Lung (tissue), 12 donors: ENCODE measurements around the gene RBFOX2. TPM values are rescaled to one million over a fixed set of nuclear protein-coding genes. Genes with fewer than 3 reads are reported as not detected.
"Not testable (repeated sequence)": the region's sequence is repeated elsewhere in the genome, so short reads cannot be mapped to it uniquely, and the experiment has no call there.

ENCODE experiments used
- ATAC-seq: fragments of 200-7000 bp; cut with Tn5 transposase; one replicate; pipeline ENCODE4 v1.9.1; 2020; ENCODE audit warnings: moderate number of reproducible peaks; ENCODE audit not compliant: insufficient read depth, low FRiP score
- DNase-seq, 3 donors: peaks; one replicate each; pipeline ENCODE4 v3.0.0-alpha.2; 2013 to 2017
- H3K27ac ChIP-seq, 2 donors: one replicate each; pipeline ENCODE4 v1.5.1; 2013; ENCODE audit warnings: mild to moderate bottlenecking in 2 of 2, moderate library complexity in 2 of 2, control low read depth in 1 of 2, inconsistent platforms in 1 of 2, low read depth in 1 of 2, low read length in 1 of 2
- H3K27me3 ChIP-seq, 3 donors: one replicate each; pipeline ENCODE4 v1.5.1; 2013; ENCODE audit warnings: low read length in 2 of 3; ENCODE audit not compliant: control insufficient read depth in 3 of 3, insufficient read depth in 3 of 3
- H3K36me3 ChIP-seq, 4 donors: one replicate each; pipeline ENCODE4 v1.5.1; 2013; ENCODE audit warnings: low read length in 4 of 4, mild to moderate bottlenecking in 1 of 4, moderate library complexity in 1 of 4; ENCODE audit not compliant: control insufficient read depth in 4 of 4, insufficient read depth in 4 of 4
- H3K4me1 ChIP-seq, 5 donors: one replicate each; pipeline ENCODE4 v1.5.1; 2013; ENCODE audit warnings: low read length in 5 of 5, mild to moderate bottlenecking in 2 of 5, moderate library complexity in 1 of 5; ENCODE audit not compliant: control insufficient read depth in 5 of 5, insufficient read depth in 5 of 5
- H3K4me3 ChIP-seq: one replicate; pipeline ENCODE4 v1.5.1; 2013; ENCODE audit warnings: mild to moderate bottlenecking, control low read depth, moderate library complexity
- H3K9ac ChIP-seq, 2 donors: one replicate each; pipeline ENCODE4 v1.5.1; 2013; ENCODE audit warnings: low read length in 2 of 2, control low read depth in 1 of 2; ENCODE audit not compliant: insufficient read depth in 1 of 2
- H3K9me3 ChIP-seq, 4 donors: one replicate each; pipeline ENCODE4 v1.5.1; 2013; ENCODE audit warnings: low read length in 3 of 4, mild to moderate bottlenecking in 1 of 4, moderate library complexity in 1 of 4; ENCODE audit not compliant: control insufficient read depth in 4 of 4, insufficient read depth in 3 of 4
- CTCF ChIP-seq: IDR thresholded peaks from 2 replicates; pipeline ENCODE4 v1.5.1; 2012; ENCODE audit warnings: mild to moderate bottlenecking; ENCODE audit errors: control extremely low read depth, extremely low read depth
- WGBS, 2 donors: extraction: QIAGEN DNeasy Blood & Tissue Kit; methylation state at CpG; one replicate each; pipeline ENCODE4 v1.1.7; 2013; 5-methylcytosine and 5-hydroxymethylcytosine counted together
- polyA plus RNA-seq, 2 donors: library from polyadenylated mRNA; stranded (reverse); fragments of 200-250 nt; gene quantifications; one replicate each; pipeline ENCODE4 v1.2.1, GENCODE V29; 2013
- total RNA-seq, 2 donors: library from RNA; depleted of rRNA in 1 of 2; stranded (reverse); fragments of >200 nt in 1 of 2; gene quantifications; one replicate each; pipeline ENCODE4 v1.2.1, GENCODE V29; 2014 to 2021
- donor health status: control.
- donor health status: control.
- donor health status: Bipolar disorder and iron deficiency.
- donor health status: healthy.
- donor health status: DM: yes; HTN: yes; CAD: no.

The RBFOX2 gene
- total and polyA plus RNA-seq, 4 donors = 16.5 to 195 (median 43.3) TPM

DNA sequence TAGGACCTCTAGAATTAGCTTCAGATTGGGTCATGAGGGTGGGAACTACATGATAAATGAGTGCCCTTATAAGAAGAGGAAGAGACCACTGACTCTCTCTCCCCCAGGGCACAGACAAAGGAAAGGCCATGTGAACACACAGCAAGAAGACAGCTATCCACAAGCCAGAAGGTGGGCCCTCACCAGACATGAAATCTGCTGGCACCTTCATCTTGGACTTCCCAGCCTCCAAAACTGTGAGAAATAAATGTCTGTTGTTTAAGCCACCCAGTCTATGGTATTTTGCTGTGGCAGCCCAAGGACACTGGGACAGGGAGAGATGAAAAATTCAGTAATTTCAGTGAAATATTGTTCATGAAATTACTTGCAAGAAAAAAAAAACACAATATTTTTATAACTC is 5.9 kb downstream of the RBFOX2 start:
- peak overlapping the region in 1 of 2 donors; percentile 64 for H3K27ac ChIP-seq
- no peak for DNase-seq

DNA sequence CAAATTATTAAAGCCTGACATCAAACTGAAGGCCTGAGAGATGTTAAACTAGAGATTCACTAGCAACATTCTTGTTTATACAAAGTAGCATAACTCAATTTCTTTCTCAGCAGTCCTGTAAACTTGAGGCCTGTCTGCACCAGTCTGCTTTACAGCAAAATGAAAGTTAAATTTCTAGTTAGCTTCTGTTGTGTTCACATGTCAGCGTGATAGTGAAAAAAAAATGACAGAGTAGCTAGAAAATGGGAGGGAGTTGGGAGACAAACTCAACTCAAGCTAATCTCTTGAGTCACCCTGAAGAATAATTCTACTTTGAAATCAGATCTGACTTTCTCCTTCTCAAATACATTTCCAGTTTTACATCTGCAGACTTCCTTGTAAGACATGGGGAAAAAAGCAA is 6.5 kb downstream of the RBFOX2 start:
- peak overlapping the region in 1 of 2 donors; percentile 62 for H3K9ac ChIP-seq
- DNase-seq (peak in 2 of 3 donors; percentile 58 to 70), ATAC-seq (no peak)
- no peak for TF ChIP-seq CTCF
- H3K27ac ChIP-seq = no peak overlapping the region
- 18 to 24% methylated on average over 1 of the region's 1 CpG for WGBS, 2 donors
- H3K4me3 ChIP-seq = no peak overlapping the region
- peaks cover 2 to 55% (median 25%) of the 10 kb centered on the region in 5 donors for H3K4me1 ChIP-seq
- no peaks in the 10 kb centered on the region for H3K9me3 ChIP-seq
- H3K36me3 ChIP-seq = peaks cover 0 to 6% (median 0%) of the 10 kb centered on the region in 4 donors
- H3K27me3 ChIP-seq = no peaks in the 10 kb centered on the region

More for the DNA sequence above, 5.9 kb downstream of the RBFOX2 start:
- Histone ChIP-seq H3K4me1 (peaks cover 2 to 56% (median 22%) of the 10 kb centered on the region in 5 donors), H3K27me3 (no peaks in the 10 kb centered on the region), H3K4me3 (no peak overlapping the region), H3K36me3 (peaks cover 0 to 6% (median 0%) of the 10 kb centered on the region in 4 donors), H3K9ac (peak overlapping the region in 1 of 2 donors; percentile 62), H3K9me3 (no peaks in the 10 kb centered on the region)
- TF ChIP-seq CTCF = no peak
- ATAC-seq = no peak

DNA sequence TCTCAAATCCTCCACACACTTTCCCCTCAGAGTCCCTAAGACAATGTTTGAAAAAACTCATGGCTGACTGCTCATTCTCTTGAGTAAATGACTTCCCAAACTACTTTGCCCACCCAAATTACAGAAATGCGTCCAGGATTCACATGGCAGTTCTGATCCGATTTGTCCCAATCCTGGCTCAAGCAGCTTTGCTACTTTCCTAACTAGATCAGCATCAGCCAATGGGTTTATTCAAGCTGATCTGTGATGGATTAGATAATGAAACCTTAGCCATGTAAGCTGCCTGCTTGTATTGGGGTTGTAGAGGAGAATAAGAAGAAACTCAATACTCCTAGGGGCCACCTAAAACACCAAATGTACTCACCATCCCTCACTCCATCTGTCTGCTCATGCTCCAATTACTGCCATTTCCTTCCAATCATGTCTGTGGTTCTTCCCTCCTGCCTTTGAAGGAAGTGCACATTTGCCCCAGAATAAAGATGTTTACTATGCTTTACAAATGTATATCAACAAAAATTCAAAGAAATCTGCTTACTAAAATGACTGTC is 6.9 kb downstream of the RBFOX2 start:
- peaks cover 2 to 54% (median 26%) of the 10 kb centered on the region in 5 donors for H3K4me1 ChIP-seq
- H3K4me3 ChIP-seq = no peak overlapping the region
- H3K36me3 ChIP-seq = peaks cover 0 to 6% (median 0%) of the 10 kb centered on the region in 4 donors
- no peak overlapping the region for H3K27ac ChIP-seq
- peak in 2 of 3 donors; percentile 42 to 47 for DNase-seq
- TF ChIP-seq CTCF = no peak
- no peaks in the 10 kb centered on the region for H3K9me3 ChIP-seq
- H3K9ac ChIP-seq = peak overlapping the region in 1 of 2 donors; percentile 62
- H3K27me3 ChIP-seq = no peaks in the 10 kb centered on the region
- ATAC-seq = no peak
- WGBS, 2 donors = 75% methylated on average over 2 of the region's 2 CpGs

GRCh38 chr22:36020865-36021264 is 7.8 kb downstream of the RBFOX2 start:
- H3K9ac ChIP-seq, H3K27ac ChIP-seq, H3K36me3 ChIP-seq, ATAC-seq, DNase-seq, H3K9me3 ChIP-seq, H3K27me3 ChIP-seq, H3K4me3 ChIP-seq: not testable (repeated sequence)
- peaks cover 3 to 54% (median 29%) of the 10 kb centered on the region in 5 donors for H3K4me1 ChIP-seq
- whole genome bisulfite sequencing, 2 donors = 92 to 96% methylated on average over 3 of the region's 3 CpGs
